Measurements from ENCODE around the gene DYNLT1.
"Not testable (repeated sequence)": the region's sequence is repeated elsewhere in the genome, so short reads cannot be mapped to it uniquely, and the experiment has no call there.

Gene DYNLT1

DNA sequence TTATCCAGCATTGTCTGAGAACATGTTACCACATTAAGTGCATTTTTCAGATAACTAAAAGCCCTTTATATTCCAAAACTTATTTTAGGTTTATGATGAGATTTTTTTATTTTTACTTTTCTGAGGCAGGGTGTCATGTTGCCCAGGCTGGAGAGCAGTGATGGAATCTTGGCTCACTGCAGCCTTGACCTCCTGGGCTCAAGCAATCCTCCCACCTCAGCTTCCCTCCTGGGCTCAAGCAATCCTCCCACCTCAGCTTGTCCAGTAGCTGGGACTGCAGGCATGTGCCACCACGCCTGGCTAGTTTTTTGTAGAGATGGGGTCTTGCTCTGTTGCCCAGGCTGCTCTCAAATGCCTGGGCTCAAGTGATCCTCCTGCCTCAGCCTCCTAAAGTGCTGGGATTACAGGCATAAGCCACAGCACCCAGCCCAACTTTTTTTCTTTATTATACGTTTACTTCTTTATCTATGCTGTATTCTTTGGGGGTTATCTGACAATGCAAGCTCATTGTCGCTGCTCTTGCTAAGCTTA lies 6.2 kb downstream of the DYNLT1 start:
- no peak for DNase-seq

DNA sequence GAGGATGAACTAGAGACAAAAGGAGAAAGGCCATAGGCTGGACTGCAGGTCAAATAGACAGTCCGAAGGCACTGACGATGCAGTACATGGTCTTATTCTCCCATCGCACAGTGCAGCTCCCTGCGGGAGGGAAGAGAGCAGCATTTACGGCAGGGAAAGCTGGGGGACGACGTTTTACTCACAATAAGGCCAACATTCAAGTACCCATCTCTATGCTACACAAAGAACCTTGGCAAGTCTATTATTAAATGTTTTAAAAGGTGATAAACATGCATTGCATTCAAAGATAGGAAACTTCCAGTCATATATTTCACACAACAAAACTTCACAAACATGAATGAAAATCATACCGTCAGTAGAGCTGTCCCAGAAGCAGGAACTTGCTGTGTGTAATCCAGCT lies 7.8 kb downstream of the DYNLT1 start:
- DNase-seq = no peak

DNA sequence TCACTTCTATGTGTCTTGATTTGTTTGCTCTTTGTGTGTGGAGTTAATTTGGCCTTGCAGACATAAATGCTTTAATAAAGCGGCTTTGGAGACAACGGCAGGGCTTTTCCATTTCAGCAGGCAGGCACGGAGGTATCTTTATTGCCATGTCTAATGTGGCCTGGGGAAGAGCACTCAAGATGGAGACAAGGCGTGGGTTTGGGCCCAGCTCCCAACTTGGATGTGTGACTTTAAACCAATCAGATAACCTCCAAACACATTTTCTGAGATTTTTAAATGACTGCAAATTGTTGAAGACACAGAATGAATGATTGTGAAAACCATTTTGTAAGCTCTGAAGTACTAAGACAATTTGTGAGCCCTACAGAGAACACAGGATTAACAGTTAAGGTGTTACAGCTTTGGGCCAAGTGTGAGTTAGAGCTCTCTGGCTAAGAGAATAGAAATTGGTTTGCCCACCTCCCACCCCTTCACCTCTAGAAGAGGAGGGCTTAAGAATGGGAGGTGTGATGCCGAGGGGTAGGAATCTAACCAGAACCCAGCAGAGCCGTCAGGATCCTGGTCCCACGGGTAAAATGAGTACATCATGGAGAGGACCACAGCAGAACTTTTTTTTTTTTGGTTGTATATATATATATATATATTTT lies 9.0 kb downstream of the DYNLT1 start:
- DNase-seq = no peak

DNA sequence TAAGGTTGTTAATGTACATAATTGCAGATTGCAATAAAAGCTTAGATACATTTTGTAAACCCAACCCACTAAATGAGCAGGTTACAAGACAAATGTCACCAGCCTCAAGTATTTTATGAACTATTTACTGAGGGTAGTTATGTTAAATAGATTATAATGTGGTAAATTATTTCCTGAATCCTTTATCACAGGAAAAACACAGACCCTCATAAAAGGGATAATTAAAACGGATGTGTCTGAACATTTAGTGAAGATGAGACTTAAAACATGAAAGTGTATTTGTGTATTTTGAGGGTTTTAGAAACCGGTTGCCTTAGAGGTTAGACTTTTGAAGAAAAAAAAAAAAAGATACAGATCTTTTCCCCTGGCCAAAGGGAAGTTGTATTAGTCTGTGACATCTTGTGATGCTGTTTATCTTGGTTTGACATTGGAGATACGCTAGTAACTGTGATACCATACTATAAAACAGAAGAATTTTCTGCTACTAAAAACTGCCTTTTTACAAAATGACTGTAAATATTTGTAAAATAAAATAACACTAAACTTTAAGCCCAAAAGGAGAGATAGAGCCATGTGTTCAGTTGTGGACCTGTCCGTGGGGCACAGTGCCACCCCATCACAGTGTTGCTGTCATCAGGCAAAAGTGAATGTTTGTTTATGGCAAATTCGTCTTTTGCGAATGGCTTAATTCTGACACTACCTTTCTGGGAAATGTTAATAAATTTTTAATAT lies 9.7 kb downstream of the DYNLT1 start:
- no peak for DNase-seq

DNA sequence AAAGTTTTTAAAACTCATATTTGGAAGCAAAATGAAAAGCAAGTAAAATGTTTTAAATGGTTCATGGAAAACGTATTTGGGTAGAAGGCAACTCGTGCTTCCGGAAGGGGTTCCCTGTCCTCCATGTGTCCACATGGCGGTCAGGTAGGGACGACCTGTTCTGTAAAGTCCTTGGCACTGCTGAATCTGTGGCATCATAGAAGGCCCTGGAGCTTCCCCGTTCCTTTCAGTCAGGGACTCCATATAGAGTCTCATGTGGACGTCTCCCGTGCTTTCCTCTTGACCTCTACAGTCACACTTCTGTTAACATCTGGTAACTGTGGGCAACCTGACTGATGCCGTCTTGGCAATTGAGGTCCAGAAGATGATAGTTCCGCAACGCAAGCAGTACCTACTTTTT lies 11.4 kb downstream of the DYNLT1 start:
- DNase-seq = no peak

DNA sequence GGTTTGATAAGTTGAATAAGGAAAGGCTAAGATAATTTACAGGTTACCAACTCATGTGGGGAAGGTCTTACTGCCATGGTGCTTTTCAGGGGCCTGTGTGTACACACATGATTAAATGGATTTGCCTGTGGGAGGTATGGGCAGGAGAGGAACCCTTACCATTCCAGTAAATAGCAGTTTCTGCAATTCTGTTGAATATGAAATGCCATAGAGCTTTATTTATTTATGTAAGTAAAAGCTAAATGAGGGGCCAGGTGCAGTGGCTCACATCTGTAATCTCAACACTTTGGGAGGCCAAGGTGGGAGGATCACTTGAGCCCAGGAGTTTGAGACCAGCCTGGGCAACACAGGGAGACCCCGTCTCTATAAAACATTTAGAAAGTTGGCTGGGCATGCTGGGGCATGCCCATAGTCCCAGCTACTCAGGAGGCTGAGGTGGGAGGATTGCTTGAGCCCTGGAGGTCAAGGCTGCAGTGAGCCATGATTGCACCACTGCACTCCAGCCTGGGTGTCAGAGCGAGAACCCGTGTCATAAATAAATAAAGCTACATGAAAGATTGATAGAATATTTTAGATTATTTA lies 11.9 kb downstream of the DYNLT1 start:
- not testable (repeated sequence) for DNase-seq

DNA sequence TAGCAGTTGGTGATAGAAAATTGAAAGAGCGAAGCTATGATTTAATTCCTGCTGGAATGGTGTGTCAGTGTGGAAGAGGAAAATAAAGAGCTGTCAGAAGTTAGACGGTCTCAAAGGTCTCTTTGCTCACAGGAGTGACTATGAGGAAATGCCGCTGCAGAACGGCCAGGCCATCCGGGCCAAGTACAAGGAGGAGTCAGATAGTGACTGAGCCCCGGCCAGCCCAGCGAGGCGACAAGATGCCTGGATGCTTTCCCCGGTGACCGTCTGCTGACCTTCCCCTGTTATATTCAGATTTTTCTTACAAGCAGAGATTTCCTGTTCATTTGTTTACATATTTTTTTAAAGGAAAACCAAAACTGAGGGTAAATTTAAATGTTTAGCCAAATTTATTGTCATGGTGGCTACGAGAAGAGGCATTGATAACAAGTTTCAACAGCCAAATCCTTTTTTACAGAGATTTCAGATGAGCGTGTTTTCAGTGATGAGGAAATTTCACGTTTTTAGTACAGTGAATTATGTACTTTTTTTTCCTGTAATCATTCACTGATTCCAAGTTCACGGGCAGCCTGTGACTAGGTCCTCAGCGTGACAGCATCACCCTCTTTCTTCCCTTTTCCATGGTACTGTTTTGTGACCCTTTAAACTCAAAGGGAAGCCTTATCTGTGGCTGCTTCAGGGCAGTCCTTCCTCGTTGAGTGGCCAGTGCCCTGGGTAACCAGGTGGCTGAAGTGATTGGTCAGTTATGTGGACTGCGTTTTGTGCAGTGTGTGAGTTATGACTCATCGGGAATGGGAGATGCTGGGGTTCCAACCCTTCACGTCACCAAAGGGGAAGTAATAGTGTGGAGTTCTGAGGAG lies 12.6 kb downstream of the DYNLT1 start:
- DNase-seq = no peak

DNA sequence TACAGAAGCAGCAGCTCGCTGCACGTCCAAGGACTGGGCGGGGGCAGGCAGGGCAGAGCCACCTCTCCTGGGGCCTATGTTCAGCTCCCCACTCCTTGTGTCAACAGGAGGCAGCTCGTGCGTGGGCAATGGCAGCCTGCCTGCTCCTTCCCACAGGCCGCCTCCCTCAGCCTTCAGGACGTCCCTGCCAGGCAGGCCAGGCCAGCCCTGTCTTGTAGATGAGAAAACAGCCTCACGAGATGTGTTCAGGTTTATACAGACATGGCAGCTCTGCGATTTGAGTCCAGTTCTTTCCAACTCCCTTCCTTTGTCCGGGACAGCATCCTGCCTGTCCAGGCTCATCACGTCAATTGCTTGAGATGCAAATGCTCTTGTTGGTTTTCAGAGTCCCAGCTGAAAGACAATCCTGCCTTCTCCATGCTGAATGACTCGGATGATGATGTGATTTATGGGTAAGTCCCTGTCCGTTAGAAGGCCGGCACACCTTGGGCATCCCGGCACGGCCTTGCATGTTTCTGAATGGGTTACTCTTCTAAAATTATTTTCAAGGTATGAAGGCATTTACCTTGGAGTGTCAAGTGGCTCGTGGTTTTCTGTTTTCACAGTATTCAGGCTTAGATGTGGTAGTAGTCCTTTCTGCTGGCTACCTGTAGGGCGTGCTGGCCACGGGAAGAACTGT lies 13.5 kb downstream of the DYNLT1 start:
- no peak for DNase-seq

DNA sequence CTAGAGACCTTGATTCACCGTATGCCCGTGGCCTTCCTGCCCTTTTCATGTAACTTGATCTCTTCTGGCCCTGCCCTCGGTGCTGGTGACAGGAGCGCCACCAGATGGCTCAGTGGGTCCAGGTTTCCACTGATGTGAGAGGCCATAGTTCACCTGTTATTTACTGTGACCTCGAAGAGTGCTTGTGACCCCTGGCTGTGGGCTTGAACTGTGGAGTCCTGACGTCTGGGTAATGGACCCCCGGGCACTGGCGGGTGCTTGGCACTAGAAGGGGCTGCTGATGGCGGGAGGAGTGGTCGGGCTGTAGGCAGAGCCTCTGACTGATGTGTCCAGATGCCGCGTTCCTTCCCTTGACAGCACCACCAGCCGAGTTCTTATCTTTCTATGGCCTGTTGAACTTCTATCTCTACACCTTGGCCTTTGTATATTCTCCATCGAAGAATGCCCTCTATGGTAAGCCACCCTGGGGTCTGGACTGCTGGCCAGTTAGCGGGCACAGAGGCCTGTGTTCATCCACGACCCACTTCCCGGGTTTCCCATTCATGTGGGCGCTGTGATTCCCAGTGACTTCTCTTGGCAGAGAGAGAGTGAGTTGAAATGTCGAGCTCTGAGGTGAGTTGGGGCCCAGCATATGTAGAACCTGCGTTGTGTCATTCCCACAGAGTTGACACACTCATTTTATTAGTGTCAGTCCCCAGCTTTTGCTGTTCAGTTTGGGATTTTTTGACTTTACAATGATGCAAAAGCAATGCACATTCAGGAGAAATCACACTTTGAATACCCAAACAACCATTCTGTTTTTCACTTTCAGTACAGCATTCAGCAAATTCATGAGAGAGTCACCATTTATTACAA lies 14.9 kb downstream of the DYNLT1 start:
- DNase-seq = no peak

DNA sequence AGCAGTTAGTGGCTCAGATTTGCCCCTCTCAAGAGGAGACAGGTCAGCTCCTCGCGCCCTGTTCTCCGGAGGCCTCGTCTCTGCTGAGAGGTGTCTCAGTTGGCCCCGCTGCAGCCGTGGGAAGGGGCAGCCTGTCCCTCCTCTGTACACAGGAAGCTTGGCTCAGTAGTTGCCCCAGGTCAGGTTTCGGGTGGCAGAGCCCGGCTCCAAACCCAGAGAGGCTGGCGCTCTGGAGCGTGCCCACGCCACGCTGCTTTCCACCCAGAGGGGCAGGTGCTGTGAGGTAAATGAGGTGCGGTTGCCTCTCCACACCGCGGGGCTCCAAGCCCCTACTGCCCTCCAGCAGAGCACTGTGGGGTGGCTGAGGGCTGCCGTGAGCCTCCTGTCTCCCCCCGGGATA lies 16.0 kb downstream of the DYNLT1 start:
- no peak for DNase-seq

DNA sequence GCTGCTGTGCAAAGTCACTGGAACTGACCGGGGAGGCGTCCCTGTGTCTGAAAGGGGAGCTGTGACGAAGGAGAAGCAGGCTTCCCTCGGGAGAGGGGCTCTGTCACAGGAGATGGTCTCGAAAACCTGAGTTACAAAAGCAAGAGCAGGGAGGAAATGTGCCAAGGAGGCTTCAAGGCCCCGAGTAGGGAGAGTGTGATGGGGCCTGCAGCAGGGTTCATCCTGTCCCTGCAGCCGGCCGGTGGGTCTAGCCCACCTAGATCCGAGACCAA lies 16.7 kb downstream of the DYNLT1 start:
- no peak for DNase-seq

DNA sequence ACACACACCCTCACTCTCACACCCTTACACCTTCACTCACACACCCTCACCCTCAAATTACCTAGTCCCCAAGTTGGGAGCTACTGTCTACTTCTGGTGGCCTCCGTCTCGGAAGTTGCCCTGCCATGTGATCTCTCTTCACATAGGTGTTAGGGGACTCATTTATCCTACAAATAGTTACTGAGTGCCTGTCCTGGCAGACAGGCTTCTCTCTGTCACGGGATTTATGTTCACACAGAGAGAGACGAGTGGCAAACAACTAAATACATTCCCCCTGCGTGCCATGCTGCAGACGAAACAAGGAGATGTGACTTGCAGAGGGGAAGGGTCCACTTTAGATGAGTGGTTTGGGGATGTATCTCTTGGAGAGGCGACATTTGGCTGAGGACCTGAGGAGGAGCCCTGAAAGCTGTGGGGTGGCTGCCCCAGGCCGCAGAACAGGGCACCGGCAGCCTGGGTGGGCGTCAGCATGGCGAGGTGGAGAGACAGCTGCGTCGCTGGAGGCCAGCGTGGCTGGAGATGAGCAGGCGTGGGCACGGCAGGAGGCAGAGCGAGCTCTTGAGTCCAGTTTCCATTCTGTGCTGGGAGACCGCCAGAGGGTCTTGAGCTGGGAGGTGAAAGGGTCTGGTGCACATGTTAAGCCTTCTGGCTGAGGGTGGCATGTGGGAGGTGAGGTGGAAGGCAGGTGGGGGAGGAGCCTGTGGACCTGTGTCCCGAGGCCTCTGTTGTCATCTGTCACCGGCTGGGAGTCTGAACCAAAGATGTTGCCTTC lies 17.2 kb downstream of the DYNLT1 start:
- DNase-seq = no peak

DNA sequence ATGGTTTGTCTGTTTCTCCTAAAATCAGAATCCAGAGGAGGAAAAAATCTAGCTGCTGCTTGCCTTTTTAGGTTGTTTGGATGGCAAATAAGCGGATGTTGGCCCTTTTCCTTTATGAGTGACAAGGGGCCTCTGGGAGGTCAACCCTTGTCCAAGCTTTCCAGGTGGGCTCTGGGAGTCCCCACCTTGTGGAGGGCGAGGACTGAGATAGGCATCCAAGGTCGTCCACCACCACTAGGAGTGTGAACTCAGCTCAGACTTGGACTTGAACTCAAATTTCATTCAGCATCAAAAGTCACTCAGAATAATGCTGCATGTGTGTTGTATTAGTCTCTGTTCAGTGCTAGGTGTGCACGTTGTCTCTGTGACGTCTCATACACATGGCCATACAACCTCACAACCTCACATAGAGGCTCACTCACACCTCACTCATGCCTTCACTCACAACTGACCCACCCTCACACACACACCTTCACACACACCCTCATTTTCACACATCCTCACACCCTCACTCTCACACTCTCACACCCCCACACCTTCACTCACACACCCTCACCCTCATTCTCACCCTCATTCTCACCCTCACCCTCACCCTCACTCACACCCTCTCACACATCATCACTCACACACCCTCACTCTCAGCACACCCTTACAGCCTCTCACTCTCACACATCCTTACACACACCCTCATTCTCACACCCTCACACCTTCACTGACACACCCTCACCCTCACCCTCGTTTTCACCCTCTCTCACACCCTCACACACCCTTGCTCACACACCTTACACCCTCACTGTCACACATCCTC lies 18.0 kb downstream of the DYNLT1 start:
- DNase-seq = no peak

DNA sequence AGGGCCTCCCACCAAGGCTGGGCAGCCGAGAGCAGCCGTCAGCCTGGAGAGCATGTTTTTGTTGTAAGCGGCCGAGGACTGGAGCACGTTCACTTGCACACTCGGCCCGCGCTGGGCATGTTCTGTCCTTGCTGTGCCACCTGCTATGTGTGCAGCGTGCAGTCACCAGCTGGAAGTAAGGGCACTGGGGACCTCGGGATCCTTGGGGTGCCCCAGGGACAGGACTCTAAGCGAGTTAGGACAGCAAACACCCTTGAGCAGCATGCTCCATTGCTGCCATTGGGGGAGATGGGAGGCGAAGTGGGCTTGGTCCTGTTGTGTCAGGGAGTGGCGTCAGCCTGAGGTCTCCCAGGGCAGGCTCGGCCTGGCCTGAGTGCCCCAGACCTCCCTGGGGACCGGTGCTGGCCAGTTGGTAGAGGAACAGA lies 18.6 kb downstream of the DYNLT1 start:
- no peak for DNase-seq

DNA sequence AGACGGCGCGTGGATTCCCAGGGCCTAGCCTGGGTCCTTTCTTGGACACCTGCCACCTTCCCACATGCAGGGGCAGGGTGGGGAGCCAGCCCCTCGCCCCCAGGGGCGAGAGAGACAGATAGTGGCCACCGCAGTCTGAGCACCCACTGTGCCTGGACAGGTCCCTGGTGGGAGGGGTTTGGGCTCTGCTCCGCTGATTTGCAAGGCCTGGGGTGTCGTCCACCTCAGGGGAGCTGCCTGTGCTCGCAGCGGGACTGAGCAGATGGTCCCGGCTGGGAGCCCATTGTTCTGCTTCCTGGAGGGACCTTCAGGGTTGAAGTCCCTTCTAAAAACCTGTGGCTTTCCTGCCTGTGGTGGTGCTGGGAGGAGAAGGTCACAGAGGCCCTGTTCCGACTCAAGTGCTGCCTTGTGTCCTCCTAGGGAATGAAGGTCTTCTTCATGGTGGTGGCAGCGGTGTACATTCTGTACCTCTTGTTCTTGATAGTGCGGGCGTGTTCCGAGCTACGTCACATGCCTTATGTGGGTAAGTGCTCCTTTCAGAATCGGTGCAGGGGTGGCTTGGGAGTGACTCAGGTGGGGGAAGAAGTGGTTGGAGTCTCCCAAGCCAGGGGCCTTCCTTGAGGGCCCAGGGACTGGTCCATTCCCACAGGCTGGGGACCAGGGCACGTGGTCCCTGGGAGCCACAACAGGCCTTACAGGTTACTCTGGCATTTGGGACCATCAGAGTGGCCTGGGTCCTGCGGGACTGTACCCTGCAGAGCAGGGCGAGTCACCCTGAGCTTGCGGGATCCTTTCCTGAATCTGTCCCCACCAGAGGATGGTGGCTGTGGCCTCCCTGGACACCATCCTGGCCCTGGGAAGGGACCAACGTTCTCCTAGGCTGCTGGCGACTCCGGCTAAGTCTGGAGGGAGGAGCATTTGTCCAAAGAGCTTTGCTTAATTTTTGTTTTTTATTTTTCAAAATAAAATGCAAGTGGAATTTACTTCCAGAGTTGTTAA lies 19.6 kb downstream of the DYNLT1 start:
- DNase-seq = no peak

DNA sequence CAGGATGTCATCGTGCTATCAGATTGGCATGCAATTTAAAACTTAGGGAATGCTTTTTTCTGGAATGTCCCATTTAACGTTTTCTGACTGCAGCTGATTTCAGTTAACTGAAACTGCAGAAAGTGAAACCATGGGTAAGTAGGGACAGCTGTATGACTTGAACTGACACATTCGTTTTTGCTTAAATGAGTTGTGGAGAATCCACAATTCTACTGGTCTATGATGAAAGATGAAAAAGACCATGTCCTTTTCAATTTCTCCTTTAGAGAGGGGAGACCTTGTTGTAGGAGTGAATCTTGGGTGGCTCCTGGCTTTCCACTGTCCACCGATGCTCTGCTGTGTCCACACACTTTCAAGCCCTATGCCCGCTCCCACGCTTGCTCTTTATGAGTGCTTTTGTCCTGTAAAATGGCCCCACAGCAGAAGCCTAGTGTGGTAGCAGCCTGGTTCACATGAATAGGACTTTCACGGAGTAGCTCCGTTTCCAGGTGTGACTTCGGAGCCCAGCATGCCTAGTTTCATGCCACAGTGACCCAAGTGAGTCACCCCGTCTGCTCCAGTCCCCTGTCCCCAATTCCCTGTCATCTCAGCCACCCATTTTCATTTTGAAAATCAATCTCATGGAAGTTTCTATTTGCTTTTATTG lies 21.9 kb downstream of the DYNLT1 start:
- no peak for DNase-seq

DNA sequence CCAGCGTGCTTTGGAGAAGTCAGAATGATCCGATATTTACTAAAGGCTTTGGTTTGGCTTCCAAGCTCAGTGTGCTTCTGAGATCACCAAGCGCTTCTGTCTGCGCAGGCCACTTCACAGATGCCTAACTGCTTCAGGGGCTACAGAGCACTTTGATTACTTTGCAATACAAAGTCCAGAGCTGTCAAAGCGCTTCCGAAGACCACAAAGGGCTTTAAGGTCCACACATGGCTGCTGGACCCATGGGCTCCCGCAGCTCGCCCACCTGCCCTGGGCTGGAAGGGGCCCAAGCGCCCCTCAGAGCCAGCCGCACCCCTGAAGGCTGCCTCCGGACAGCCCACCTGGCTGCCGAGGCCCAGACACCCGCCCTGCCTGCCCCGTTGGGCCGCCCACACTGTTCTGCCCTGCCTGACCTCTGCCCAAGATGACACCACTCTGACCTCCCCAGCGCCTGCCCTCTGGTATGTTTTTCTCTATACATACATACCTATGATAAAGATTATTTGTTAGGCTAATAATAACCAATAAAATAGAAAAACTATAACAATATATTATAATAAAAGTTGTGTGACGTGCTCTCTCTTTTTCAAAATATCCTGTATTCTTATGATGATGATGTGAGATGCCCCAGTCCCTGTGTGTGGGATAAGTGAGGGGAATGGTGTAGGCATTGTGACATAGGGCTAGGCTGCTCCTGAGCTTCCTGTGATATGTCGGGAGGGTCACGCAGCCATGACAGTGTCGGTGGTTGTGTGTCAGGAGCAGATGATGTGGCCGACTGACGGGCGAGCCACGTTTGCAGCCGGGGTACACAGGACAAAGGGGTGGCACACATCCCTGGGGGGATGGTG lies 22.6 kb downstream of the DYNLT1 start:
- no peak for DNase-seq
